ENCODE data around the gene HINT2.

HINT2 gene

GRCh38 chr9:35840881-35841644 is 26.2 kb upstream of the HINT2 start:
- FAIRE-seq, result no peak

GRCh38 chr9:35839926-35840325 is 25.1 kb upstream of the HINT2 start:
- FAIRE-seq, result no peak

GRCh38 chr9:35836595-35836994 is 21.8 kb upstream of the HINT2 start:
- no peak for FAIRE-seq

GRCh38 chr9:35835766-35836165 is 20.9 kb upstream of the HINT2 start:
- FAIRE-seq, result no peak

- FAIRE-seq, result no peak
Measured at GRCh38 chr9:35835216-35835632, 20.4 kb upstream of the HINT2 start.

GRCh38 chr9:35834260-35835215 is 19.7 kb upstream of the HINT2 start:
- no peak for FAIRE-seq

GRCh38 chr9:35832814-35833213 is 18.0 kb upstream of the HINT2 start:
- FAIRE-seq, result no peak

- FAIRE-seq, result no peak
Measured at GRCh38 chr9:35831040-35831439, 16.2 kb upstream of the HINT2 start.

- FAIRE-seq, result no peak
Measured at GRCh38 chr9:35829764-35830096, 14.9 kb upstream of the HINT2 start.

- no peak for FAIRE-seq
Measured at GRCh38 chr9:35829084-35829763, 14.4 kb upstream of the HINT2 start, which contains the start of gene TMEM8B. TSS of gene TMEM8B (plus strand) at chr9:35829228. CDS start at chr9:35829448, 220 bp downstream.

GRCh38 chr9:35828716-35829083 is 13.9 kb upstream of the HINT2 start, which contains the start of gene FAM221B:
TSS of gene FAM221B (minus strand) at chr9:35828732. CDS start at chr9:35826161, 2,571 bp downstream.
- FAIRE-seq, result no peak

- no peak for FAIRE-seq
Measured at GRCh38 chr9:35827486-35827885, 12.6 kb upstream of the HINT2 start.

- FAIRE-seq, result peak; percentile 9
Measured at GRCh38 chr9:35826071-35826701, 11.3 kb upstream of the HINT2 start.

- FAIRE-seq, result no peak
Measured at GRCh38 chr9:35822926-35823325, 8.1 kb upstream of the HINT2 start.

GRCh38 chr9:35820076-35820475 is 5.2 kb upstream of the HINT2 start:
- FAIRE-seq, result no peak

- no peak for FAIRE-seq
Measured at GRCh38 chr9:35818341-35818740, 3.5 kb upstream of the HINT2 start.

- FAIRE-seq, result no peak
Measured at GRCh38 chr9:35816708-35817107, 1.9 kb upstream of the HINT2 start.

- no peak for FAIRE-seq
Measured at GRCh38 chr9:35814106-35814840, 569 bp downstream of the HINT2 start.

GRCh38 chr9:35813434-35814105 is 1.3 kb downstream of the HINT2 start:
- no peak for FAIRE-seq

GRCh38 chr9:35812025-35812602 is 2.7 kb downstream of the HINT2 start, which contains the start of gene SPAG8:
TSS of gene SPAG8 (minus strand) at chr9:35812262. CDS start at chr9:35812147, 115 bp downstream.
- no peak for FAIRE-seq
